DMS153 (cell line): ENCODE results near the gene KDM4B.
"Not testable (repeated sequence)": the region's sequence is repeated elsewhere in the genome, so short reads cannot be mapped to it uniquely, and the experiment has no call there.

Source experiments
- DNase-seq: peaks from one replicate; lab custom pipeline; 2025; lab: John Stamatoyannopoulos, UW

Gene KDM4B

DNA sequence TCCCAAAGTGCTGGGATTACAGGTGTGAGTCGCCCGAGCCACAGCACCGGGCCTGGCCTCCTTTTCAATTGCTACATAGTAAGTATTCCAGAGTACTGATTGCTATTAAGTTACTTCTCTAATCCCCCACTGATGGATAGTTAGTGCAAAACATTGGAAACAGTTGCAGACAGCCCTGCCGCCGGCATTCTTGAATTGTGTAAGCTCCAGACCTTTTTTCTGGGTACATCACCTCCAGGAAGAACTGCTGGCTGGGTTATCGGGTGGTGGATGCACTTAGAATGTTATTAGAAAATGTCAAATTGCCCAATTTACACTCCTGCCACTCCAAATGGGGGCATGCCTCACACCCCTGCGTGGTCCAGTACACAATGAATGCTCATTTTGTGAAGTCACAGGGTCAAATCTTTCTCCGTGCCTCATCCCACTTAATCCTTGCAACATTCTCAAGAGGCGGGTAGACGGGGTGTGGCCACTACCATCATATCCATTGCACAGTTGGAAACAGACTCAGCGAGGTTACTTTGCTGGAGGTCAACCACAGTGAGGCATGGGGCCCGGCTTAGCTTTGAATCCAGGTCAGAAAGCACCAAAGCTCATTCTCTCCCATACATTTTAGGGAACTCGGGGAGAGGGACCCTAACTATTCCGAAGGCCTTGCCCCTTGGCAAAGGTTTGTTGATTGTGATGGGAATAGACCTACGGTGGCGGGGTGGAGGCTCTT, 1.0 kb upstream of the KDM4B start:
- DNase-seq = no peak

DNA sequence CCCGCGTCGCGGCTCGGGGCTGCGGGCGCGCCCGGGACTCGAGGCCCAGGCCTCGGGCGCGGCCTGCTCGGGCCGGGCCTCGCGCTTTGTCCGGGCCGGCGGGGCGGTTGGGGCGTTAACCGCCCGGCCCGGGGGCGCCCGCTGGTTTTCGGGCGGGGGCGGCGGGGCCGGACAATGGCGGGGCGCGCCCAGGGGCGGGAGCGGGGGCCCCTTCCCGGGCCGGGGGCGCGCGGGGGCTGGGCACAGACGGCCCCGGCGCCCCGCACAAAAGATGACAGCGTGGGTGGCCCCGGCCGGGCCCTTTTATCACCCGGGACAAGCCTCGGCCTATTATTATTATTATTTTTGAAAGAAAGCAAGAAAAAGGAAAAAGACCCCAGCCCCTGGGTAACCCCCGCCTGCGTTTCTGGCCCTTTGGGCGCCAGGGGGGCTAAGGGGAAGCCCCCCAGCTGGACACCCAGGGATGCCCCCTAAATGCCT, 419 bp downstream of the KDM4B start:
- DNase-seq = no peak

DNA sequence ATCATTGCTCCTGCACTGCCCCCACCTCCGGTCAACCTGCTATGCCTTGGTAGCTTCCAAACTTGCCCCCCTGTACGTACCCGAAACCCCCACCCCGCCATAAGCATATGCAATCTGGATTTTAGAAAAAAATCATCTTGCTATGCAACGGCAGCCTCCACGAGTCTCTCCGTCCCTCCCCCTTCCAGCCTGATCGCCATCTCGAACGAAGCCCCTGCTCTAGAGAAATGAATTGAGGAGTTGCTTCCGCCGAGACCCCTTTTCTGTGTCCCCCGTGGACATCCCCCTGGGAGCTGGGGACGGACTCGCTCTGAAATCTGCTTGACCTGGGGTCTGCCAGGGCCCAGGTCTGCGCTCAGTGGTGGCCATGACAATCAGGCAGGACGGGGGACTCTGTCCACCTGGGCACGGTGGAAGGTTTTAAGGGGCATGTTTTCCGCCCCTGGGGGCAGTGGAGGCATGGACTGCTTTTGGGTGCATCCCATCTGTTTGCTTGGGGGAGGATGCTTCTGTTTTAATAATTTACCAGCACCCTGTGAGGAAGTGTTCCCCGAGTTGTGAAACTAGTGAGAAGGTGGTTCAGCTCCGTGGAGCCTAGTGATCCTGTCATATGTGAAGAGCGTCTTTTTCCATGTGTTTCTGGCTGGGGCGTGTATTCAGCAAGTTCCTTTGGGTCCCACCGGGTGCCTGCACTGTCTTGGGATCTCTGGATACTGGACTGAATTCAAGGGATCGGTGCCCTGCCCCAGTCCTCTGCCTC, 1.0 kb downstream of the KDM4B start:
- DNase-seq = no peak

DNA sequence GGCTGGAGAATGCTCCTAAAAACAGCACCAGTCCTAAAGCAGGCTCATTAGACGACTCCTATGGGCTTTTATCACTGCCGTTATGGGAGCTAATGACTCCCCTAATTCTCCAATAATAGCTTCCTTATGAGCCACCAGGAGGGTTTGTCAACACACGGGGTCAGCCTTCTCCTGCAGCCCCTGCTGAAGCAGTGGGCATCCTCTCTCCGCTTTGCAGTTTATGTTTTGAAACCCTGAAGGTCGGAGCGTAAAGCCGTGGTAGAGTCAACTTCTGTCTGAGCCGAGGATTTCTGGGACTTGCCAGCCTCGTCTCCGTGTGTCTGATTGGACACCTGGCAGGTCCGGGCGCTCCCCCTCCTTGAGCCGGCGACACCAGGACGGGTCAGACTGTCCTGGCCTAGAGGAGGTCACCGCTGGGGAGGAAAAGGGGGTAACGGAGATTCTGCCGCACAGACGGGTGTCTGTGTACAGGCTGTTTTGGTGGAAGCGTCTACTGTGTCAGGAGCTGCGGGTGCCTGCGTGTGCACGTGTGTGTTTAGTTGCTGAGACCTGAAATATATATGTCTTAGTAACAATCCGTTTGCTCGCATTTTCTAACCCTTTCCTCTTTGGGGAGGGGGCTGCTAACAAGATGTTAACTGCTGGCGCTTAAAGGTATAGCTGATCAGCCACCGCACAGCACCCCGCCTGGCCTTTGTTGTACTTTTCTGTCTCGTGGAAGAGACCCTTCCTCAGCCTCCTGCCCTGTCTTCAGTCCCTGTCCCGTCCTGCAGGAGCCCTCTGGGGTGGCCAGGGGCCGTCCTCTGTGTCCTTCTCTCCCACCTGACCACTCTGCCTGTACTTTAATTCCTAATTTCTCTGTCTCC, 1.9 kb downstream of the KDM4B start:
- DNase-seq = no peak

DNA sequence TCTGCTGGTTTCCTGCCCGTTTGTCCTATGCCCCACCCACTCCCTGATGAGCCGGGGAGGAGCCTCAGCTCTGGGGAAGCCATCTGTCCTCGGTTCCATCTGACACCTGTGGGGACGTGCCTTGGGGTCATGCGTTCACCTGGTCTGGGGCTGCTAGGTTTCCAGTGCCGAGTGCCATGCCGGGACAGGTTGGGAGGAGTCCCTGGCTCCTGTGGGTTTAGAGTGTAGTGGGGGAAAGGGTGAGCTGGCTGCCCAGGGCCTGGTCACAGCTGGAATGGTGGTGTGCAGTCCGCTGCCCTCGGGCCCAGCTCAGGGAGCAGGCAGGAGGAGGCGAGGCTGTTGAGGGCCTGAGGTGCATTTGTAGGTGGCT, 2.5 kb downstream of the KDM4B start:
- DNase-seq = no peak

DNA sequence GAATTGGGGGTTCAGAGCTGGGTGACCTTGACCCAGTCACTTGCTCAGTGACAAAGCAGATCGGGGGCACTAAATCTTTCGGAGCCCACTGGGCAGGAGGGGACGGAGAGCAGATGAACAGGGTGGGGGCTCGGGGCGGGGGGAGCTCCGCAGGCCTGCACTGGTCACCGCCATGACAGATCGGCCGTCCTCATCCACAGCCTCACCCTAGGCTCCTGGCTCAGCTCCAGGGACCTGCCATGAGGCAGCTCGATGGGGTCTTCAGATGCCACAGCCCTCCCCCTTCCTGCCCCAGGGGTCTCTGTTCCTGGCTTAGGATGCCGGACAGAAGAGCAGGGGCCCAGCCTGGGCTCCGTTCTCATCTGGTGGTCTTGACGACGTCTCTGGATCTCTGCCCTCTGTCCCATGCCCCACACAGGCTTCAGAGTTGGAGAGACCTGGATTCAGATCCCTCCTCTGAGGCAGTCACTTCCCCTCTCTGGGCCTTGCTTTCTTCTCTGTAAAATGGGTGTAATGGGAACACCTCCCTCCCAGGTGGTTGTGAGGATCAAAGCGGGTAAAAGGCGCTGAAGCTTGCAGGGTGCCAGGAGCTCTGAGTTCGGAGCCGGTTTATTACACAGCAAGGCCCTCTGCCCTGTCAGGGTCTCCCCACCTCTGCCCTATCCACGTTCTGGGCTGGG, 3.0 kb downstream of the KDM4B start:
- no peak for DNase-seq

DNA sequence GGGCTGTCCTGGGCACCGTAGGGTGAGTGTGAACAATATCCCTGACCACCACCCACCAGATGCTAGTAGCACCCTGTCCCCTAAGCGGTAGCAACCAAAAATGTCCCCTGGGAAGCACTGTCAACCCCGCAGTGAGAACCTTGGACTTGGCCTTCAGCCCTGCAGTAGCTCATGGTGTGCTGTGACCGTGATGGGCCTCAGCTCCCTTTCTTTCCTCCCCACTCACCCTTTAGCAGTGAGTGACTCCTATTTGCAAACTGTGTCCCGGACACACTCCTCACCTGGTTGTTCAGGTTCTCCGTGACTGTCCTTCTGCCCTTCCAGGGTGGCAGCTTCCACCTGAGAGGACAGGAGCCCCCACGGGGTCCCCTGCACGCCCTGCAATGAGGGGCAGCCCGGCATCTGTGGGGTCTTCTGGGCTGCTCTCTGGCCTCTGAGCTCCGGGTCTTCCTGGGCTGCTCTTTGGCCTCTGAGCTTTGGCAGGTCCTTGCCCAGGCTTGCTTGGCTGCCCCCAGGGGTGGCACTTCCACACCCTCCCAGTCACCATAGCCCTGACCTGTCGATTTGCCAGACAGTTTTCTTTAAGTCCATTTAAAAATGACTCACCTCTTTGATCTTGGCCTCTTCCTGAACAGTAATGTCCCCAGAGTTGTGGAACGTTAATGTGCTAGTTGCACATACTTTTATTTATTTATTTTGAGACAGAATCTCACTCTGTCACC, 3.8 kb downstream of the KDM4B start:
- DNase-seq = no peak

DNA sequence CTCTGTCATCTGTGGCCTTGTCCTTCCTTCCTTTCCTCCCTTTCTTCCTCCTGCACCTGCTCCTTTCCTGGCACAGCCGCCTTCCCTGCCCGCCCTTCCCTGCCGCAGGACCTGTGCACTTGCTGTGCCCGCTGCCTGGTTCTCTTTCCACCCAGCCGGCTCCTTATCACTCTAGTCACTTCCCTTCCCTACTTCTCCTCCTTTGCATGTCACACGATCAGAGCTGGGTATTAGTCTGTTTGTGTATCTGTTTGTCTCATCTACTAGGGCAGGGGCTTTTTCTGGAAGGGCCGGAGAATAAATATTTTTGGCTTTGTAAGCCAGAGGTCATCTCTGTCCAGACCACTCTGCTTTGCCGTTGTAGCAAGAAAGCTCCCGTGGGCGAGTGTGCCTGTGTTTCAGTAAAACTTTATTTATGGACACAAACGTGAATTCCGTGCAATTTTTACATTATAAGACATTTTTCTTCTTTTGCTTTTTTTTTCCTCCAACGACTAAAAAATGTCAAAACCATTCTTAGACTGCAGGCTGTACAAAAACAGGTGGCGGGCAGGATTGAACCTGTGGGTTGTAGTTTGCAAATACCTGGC, 6.1 kb downstream of the KDM4B start:
- no peak for DNase-seq

DNA sequence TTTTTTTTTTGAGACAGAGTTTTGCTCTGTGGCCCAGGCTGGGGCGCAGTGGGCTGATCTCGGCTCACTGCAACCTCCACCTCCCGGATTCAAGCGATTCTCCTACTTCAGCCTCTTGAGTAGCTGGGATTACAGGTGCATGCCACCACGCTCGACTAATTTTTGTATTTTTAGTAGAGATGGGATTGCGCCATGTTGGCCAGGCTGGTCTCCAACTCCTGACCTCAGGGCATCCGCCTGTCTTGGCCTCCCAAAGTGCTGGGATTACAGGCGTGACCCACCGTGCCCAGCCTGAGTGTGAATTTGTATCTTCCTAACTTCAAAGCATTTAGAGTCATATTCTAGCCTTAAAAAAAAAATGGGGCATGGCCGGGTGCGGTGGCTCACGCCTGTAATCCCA, 6.7 kb downstream of the KDM4B start:
- DNase-seq = not testable (repeated sequence)

DNA sequence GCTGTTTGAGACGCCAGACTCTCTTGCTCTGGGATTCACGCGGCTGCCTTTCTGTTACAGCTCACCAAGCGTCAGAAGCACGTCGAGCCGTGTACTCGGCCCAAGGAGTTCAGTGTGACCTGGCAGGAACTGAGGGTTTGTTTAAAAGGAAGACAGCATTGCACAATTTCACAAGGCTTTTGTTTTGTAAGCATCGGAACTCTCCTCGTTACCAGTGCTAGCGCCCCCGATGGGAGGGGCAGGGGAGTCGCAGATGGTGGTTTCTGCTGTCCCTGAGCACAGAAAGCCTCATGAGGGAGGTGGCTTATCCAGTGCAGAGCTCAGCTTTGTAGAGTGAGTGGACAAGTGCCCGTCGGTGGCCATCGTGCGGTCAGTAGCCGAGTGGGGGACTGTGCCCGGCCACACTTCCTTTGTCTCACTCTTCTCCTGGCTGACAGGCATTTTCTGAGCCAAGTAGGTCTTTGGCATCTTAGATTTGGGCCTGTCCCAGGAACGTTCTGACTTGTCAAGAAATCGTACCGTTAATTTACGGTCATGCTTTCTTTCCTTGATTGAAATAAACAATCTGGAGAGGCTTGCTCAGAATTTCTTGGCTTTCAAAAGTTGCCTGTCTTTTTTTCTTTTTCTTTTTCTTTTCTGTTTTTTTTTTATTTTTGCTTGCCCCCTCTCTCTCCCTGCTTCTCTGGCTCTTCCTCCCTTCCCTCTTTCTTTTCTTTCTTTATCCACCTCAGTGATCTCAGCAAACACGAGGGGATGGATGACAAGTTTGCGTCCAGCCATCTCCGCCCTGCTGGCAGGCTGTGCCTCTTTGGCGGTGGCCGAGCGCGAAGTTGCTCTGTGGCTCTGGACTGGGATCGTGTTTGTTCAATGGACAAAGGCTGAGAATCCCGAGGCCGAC, 7.7 kb downstream of the KDM4B start:
- DNase-seq = peak; percentile 27

DNA sequence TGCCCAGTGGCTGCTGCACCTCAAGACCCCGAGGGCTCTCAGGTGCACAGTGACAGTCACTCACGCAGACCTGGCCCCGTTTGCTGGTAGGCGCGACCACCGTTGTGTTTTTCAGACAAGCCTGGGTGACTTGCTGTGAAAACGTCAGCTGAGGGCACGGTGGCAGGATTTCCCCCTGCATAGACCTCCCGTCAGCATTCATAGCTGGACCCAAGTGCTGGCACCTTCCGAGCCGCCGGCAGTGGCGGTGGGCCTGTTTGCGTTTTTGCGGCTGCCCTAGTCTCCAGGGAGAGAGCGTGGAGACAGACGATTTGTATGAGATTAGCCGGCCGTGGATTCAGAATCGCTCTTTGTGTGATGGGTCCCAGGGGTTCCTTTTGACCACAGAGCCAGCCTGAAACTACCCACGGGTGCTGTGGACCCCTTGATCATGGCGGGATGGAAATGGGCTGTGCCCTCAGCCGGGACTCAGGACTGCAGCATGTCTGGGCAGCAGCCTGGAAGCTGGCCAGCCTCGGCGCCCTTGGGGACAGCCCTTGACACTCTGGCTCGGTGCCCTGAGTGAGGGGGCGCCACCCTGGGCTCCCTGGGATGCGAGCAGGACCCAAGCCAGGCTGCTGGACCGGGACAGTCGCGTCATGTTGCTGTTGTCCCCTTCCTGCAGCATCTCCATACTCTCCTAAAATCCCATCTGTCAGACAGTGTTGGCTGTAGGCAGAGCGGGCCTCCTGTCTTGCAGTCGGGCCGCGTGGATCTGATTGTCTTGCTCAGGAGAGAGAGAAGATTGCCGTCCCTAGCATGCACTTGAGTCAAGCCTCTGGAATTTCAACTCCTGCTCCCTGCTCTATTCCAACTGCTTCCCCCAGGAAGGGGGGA, 8.6 kb downstream of the KDM4B start:
- DNase-seq = no peak

DNA sequence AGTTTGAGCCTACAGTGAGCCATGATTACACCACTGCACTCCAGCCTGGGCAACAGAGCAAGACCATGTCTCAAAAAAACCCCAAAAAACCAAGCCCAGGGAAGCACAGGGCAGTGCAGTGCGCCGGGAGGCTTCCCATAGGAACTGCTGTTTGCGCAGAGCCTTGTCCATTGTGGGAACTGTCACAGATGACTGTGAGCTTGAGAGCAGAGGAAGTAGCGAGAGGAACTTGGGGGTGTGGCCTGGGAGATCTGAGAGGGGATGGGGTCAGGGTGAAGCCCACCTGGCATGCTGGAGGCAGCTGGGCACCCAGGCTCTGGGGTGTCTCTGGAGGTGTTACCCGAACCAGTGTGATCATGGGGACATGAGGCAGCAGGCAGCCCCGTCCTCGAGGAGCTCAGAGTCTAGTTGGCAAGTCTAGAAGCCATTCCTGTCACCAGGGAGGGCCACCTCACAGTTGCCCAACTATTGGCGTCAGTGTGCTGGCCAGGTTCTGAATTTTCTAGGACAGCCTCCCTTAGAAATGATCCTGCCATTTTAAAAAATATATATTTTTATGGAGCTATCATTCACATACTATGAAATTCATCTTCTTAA, 10.4 kb downstream of the KDM4B start:
- no peak for DNase-seq

DNA sequence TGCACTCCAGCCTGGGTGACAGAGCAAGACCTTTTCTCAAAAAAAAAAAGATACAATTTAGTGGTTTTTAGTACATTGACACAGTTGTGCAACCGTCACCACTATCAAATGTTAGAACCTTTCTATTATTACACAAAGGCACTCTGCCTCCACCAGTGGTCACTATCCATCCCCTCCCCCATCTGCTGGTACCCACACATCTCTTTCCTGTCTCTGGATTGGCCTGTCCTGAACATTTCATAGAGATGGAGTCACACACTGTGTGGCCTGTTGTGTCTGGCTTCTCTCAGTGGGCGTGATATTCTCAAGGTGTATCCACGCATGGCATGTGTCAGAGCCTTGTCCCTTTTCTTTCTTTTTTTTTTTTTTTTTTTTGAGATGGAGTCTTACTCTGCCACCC, 11.2 kb downstream of the KDM4B start:
- DNase-seq = no peak

DNA sequence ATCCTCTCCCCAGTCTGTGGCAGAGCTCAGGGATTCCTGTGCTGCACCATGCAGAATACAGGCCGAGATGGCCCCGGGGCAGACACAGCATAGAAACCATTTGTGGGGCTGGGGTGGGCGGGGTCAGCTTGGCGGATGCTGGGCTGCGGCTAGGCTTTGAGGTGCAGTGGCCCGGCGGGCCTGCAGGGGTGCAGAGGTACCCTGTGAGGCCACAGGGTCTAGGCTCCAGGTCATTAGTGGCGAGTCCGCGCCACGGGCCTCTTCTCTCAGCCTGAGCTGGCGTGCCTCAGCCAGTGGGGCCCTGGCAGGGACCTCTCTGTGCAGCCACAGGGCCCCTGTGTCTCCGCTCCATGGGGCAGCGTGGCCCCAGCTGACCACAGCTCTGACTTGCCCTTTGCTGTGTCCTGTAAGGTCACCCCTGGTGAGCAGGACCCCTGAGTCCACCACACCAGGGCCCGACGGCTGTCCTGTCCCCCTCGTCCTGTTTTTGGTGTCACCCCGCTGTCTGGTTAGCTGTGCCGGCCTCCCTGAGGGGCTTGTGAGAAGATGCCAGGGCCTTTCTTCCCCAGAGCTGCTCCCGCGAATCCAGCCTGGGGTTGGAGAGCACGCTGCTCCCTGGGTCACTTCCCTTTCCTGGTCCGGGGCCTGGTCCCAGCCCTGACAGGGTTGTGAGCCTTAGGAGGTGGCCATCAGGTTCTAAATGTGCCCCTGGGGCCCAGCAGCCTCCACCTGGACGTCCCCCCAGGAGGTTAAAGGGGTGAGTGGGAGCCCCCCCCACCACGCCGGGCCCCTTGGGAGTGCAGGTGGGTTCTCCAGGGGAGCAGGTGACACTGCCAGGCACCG, 12.1 kb downstream of the KDM4B start:
- DNase-seq = no peak

DNA sequence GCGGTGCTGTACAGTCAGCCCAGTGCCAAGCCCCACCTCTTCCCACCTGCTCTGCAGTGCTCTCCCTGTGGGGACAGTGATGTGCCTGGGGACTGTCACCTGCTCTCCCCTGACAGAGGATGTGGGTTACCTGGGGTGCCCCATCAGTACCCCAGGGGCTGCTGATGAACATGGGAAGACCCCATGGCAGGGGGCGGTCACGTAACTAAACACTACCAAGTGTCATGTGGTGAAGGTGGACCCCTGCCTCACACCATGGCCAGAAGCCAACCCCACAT, 12.7 kb downstream of the KDM4B start:
- no peak for DNase-seq

DNA sequence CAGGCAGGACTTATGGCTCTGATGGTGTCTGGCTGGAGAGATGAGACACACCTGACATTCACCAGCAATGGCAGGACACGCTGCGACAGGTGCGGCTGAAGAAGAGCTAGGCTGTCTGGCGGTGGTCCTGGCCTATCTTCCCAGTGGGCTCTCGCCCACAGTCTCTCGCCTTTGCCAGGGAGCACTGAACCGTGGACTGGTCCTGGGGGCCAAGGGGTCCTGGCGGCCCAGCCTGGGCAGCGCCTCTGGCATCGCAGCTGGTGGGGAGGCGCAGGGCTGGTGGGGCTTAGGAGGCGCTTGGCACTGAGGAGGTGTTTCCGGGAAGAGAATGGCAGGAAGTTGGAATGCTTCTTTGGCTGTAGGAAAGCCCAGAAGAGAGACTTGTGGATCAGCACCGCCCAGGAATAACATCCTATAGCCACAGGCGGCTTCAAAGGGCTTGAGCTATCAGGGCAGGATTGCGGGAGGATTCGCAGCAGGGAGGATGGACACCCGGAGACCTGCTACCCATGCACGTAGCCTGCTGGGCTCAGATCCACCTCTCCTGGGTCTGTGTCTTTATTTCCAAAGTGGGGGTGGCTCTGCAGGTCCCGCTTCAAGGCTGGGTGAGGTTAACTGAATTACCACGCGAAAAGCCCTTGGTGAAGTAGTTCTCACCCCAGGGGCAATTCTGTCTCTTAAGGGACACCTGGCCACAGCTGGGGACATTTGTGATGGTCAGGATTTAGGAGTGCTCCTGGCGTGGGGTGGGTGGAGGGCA, 14.6 kb downstream of the KDM4B start:
- DNase-seq = no peak

DNA sequence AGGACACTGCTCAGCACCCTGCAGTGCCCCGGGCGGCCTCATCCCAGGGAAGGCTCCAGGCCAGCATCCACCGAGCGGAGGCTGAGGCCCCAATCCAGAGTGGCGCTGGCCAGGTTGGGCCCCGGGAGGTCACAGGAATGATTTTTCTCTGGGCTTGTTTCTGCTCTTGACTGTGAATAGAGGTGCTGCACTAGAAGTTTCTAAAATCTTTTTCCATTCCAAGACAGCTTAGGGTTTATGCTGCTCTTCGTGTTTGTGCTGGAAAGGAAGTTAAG, 15.1 kb downstream of the KDM4B start:
- no peak for DNase-seq
